Gastroesophageal sphincter (tissue), 3 donors: ENCODE results near the gene CLIC6.

Experiments
- CTCF ChIP-seq, 4 experiments: fragments of 200-600 bp in 2 of 4; fragments of 450-650 bp in 2 of 4; sonication (generic) in 1 of 4; IDR thresholded peaks; one replicate each; pipeline ENCODE4 v1.5.1; 2017 to 2019; ENCODE audit warnings: antibody characterized with exemption in 4 of 4, mild to moderate bottlenecking in 2 of 4, moderate library complexity in 2 of 4
- EP300 ChIP-seq: sonication (generic); formaldehyde crosslinking; IDR thresholded peaks from one replicate; pipeline ENCODE4 v1.6.1; 2017; ENCODE audit warnings: antibody characterized with exemption, mild to moderate bottlenecking
- POLR2A ChIP-seq, 2 donors: fragments of 450-650 bp; IDR thresholded peaks; one replicate each; pipeline ENCODE4 v1.6.1; 2017; ENCODE audit warnings: antibody characterized with exemption in 2 of 2, mild to moderate bottlenecking in 2 of 2, moderate library complexity in 1 of 2
- POLR2AphosphoS5 ChIP-seq: sonication (generic); formaldehyde crosslinking; IDR thresholded peaks from one replicate; pipeline ENCODE4 v1.6.1; 2017; ENCODE audit warnings: antibody characterized with exemption

GRCh38 chr21:34619841-34620665, 48.7 kb upstream of the CLIC6 start:
- TF ChIP-seq POLR2A (IDR thresholded peaks at IDR 0.05) (no peak), CTCF (IDR thresholded peaks at IDR 0.05) (no peak), EP300 (no peak), POLR2AphosphoS5 (no peak)
